ENCODE data around the gene CLPX. TPM values are rescaled to one million over a fixed set of nuclear protein-coding genes. Genes with fewer than 3 reads are reported as not detected.

Gene CLPX
- total RNA-seq, 2 experiments from 2014 or later, result 26.0 to 53.3 TPM

DNA sequence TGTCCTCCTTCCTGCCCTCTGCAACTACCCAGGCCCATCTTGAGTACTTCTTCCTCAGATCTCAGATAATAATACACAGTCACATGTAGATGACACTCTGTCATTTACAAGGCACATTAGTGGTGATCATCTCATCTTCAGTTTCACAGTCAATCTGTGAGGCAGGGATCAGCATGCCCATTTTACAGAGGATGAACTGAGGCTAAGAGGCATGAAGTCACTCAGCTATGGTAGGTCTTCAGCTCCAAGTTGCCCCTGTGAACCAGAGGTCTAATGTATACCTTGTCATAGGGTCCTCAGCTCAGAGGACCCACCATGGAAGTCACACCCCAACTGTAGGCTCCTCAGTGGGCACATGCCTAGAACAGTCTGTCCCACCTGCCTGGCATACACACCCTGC lies 30.4 kb upstream of the CLPX start:
- H4K20me1 ChIP-seq (ENCODE audit: insufficient read depth, low read length), result no peaks in the 10 kb centered on the region
- no peak overlapping the region for H3K27ac ChIP-seq (ENCODE audit: low read depth, low read length, poor library complexity, severe bottlenecking)
- ChIA-PET CTCF (ENCODE audit: unreplicated experiment) (no interaction called here), POLR2A (interaction anchor here (1.0 kb wide), 1 partner anchor 89 kb away, joined by 3 read pairs; the partner anchor contains the start of gene RNU5B-1)
- no peaks in the 10 kb centered on the region for H3K4me1 ChIP-seq (ENCODE audit: insufficient read depth, low read length, poor library complexity, severe bottlenecking)
- intact Hi-C loops (cut with micrococcal nuclease; ENCODE audit: unreplicated experiment), result no loop called here
- H3K9me2 ChIP-seq (ENCODE audit: insufficient read depth, low read length), result no peaks in the 10 kb centered on the region
- H3K79me2 ChIP-seq (ENCODE audit: insufficient read depth, low read depth, low read length), result no peaks in the 10 kb centered on the region
- H3K9me3 ChIP-seq (ENCODE audit: low read length), result no peaks in the 10 kb centered on the region
- H2AFZ ChIP-seq (ENCODE audit: low read length), result no peak overlapping the region
- BruUV-seq (replicated peaks), result no TSS peak
- no peak overlapping the region for H3K4me3 ChIP-seq (ENCODE audit: low read depth, low read length, poor library complexity, severe bottlenecking)
- no peak for TF ChIP-seq EZH2phosphoT487 (IDR thresholded peaks at IDR 0.05; ENCODE audit: borderline replicate concordance, low read depth, low read length)
- no peak for TF ChIP-seq CTCF (conservative IDR thresholded peaks at IDR 0.05; ENCODE audit: low read length)
- DNase-seq (ENCODE audit: low spot score), result no peak
- H3K4me2 ChIP-seq (ENCODE audit: low read length), result no peak overlapping the region
- no peaks in the 10 kb centered on the region for H3K36me3 ChIP-seq (ENCODE audit: insufficient read depth, low read length)

DNA sequence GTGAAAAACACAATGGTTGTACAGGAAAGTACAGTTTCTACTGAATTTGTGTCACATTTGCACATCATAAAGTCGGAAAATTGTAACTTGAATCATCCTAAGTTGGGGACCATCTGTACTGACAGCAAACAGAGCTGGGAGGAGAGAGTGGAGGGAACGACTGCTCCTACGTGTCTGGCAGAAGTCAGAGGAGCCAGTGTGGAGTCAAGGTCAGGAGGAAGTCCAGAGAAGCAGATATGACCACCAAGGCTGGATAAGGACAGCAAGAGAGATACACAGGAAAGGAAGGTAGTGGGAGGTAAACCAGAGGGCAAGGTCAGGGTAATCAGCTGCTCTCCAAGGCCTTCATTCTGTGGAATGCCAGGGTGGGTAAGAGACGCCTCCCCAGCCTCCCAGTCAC lies 28.9 kb upstream of the CLPX start:
- Histone ChIP-seq H3K27ac (ENCODE audit: low read depth, low read length, poor library complexity, severe bottlenecking) (no peak overlapping the region), H3K4me3 (ENCODE audit: low read depth, low read length, poor library complexity, severe bottlenecking) (no peak overlapping the region), H2AFZ (ENCODE audit: low read length) (no peak overlapping the region), H3K4me2 (ENCODE audit: low read length) (no peak overlapping the region), H4K20me1 (ENCODE audit: insufficient read depth, low read length) (no peaks in the 10 kb centered on the region), H3K36me3 (ENCODE audit: insufficient read depth, low read length) (no peaks in the 10 kb centered on the region), H3K9me2 (ENCODE audit: insufficient read depth, low read length) (no peaks in the 10 kb centered on the region), H3K9me3 (ENCODE audit: low read length) (no peaks in the 10 kb centered on the region), H3K4me1 (ENCODE audit: insufficient read depth, low read length, poor library complexity, severe bottlenecking) (no peaks in the 10 kb centered on the region), H3K79me2 (ENCODE audit: insufficient read depth, low read depth, low read length) (no peaks in the 10 kb centered on the region)
- no peak for DNase-seq (ENCODE audit: low spot score)
- ChIA-PET CTCF (ENCODE audit: unreplicated experiment) (no interaction called here), POLR2A (interaction anchor here (0.6 kb wide), 1 partner anchor 152 kb away, joined by 3 read pairs; no protein-coding TSS in a partner anchor)
- no TSS peak for BruUV-seq (replicated peaks)
- no peak for TF ChIP-seq CTCF (conservative IDR thresholded peaks at IDR 0.05; ENCODE audit: low read length)
- intact Hi-C loops (cut with micrococcal nuclease; ENCODE audit: unreplicated experiment), result no loop called here

GRCh38 chr15:65213241-65213640 lies 28.1 kb upstream of the CLPX start:
- Histone ChIP-seq H3K9me3 (ENCODE audit: low read length) (no peaks in the 10 kb centered on the region), H2AFZ (ENCODE audit: low read length) (no peak overlapping the region), H3K27ac (ENCODE audit: low read depth, low read length, poor library complexity, severe bottlenecking) (no peak overlapping the region), H3K4me2 (ENCODE audit: low read length) (no peak overlapping the region), H3K4me1 (ENCODE audit: insufficient read depth, low read length, poor library complexity, severe bottlenecking) (no peaks in the 10 kb centered on the region), H3K4me3 (ENCODE audit: low read depth, low read length, poor library complexity, severe bottlenecking) (no peak overlapping the region), H3K9me2 (ENCODE audit: insufficient read depth, low read length) (no peaks in the 10 kb centered on the region), H3K79me2 (ENCODE audit: insufficient read depth, low read depth, low read length) (no peaks in the 10 kb centered on the region), H4K20me1 (ENCODE audit: insufficient read depth, low read length) (no peaks in the 10 kb centered on the region), H3K36me3 (ENCODE audit: insufficient read depth, low read length) (no peaks in the 10 kb centered on the region)
- ChIA-PET CTCF (ENCODE audit: unreplicated experiment) (no interaction called here), POLR2A (no interaction called here)
- TF ChIP-seq EZH2phosphoT487 (IDR thresholded peaks at IDR 0.05; ENCODE audit: borderline replicate concordance, low read depth, low read length) (no peak), CTCF (conservative IDR thresholded peaks at IDR 0.05; ENCODE audit: low read length) (no peak)
- DNase-seq (ENCODE audit: low spot score), result no peak
- intact Hi-C loops (cut with micrococcal nuclease; ENCODE audit: unreplicated experiment), result no loop called here
- BruUV-seq (replicated peaks), result no TSS peak

Data from OCI-LY7 (cell line).